ENCODE results near the gene IMMP2L.

GRCh38 chr7:111357691-111358090, 204.6 kb downstream of the IMMP2L start:
- TF ChIP-seq CTCF (IDR thresholded peaks at IDR 0.05) (no peak), EZH2 (IDR thresholded peaks at IDR 0.05) (no peak), EZH2phosphoT487 (IDR thresholded peaks at IDR 0.05) (no peak)
